Skeletal muscle cell (primary cell): ENCODE results near the gene APPBP2.
"Not testable (repeated sequence)": the region's sequence is repeated elsewhere in the genome, so short reads cannot be mapped to it uniquely, and the experiment has no call there.

Experiments used
- DNase-seq: peaks from one replicate; pipeline ENCODE4 v3.0.0-alpha.2; 2010; ENCODE audit warnings: low read depth
- H3K4me3 ChIP-seq: 2 replicates; pipeline ENCODE4 v1.5.1; 2011; ENCODE audit warnings: low read depth, mild to moderate bottlenecking, control low read depth, low read length, moderate library complexity

The APPBP2 gene

GRCh38 chr17:60535382-60536279 is 9.6 kb upstream of the APPBP2 start:
- H3K4me3 ChIP-seq = no peak overlapping the region
- DNase-seq = peak; percentile 33

GRCh38 chr17:60534613-60535157 is 8.6 kb upstream of the APPBP2 start:
- no peak for DNase-seq
- no peak overlapping the region for H3K4me3 ChIP-seq

GRCh38 chr17:60534010-60534555 is 8.0 kb upstream of the APPBP2 start:
- no peak overlapping the region for H3K4me3 ChIP-seq
- DNase-seq = peak; percentile 25

GRCh38 chr17:60529806-60530205 is 3.8 kb upstream of the APPBP2 start:
- DNase-seq = no peak
- no peak overlapping the region for H3K4me3 ChIP-seq

GRCh38 chr17:60528828-60529227 is 2.8 kb upstream of the APPBP2 start:
- no peak for DNase-seq
- H3K4me3 ChIP-seq = no peak overlapping the region

- DNase-seq = no peak
- no peak overlapping the region for H3K4me3 ChIP-seq
Measured at GRCh38 chr17:60527701-60528100, 1.7 kb upstream of the APPBP2 start.

GRCh38 chr17:60526726-60527125 is 684 bp upstream of the APPBP2 start:
- DNase-seq = no peak

GRCh38 chr17:60525328-60525684 is 736 bp downstream of the APPBP2 start:
- DNase-seq = no peak
- H3K4me3 ChIP-seq = peak overlapping the region; percentile 99

More at GRCh38 chr17:60526726-60527125, 684 bp upstream of the APPBP2 start:
- peak overlapping the region; percentile 99 for H3K4me3 ChIP-seq

GRCh38 chr17:60524463-60525327 is 1.3 kb downstream of the APPBP2 start:
- peak overlapping the region; percentile 99 for H3K4me3 ChIP-seq
- DNase-seq = no peak

- H3K4me3 ChIP-seq = peak overlapping the region; percentile 99
Measured at GRCh38 chr17:60523822-60524221, 2.2 kb downstream of the APPBP2 start.

GRCh38 chr17:60522889-60523626 is 3.0 kb downstream of the APPBP2 start:
- H3K4me3 ChIP-seq = no peak overlapping the region
- no peak for DNase-seq

More at GRCh38 chr17:60523822-60524221, 2.2 kb downstream of the APPBP2 start:
- no peak for DNase-seq

GRCh38 chr17:60519795-60520194 is 6.2 kb downstream of the APPBP2 start:
- DNase-seq = no peak
- no peak overlapping the region for H3K4me3 ChIP-seq

GRCh38 chr17:60515683-60516082 is 10.4 kb downstream of the APPBP2 start:
- DNase-seq, H3K4me3 ChIP-seq: not testable (repeated sequence)

- DNase-seq, H3K4me3 ChIP-seq: not testable (repeated sequence)
Measured at GRCh38 chr17:60515199-60515598, 10.8 kb downstream of the APPBP2 start.

- DNase-seq = no peak
- no peak overlapping the region for H3K4me3 ChIP-seq
Measured at GRCh38 chr17:60514500-60514899, 11.5 kb downstream of the APPBP2 start.

- DNase-seq = no peak
- H3K4me3 ChIP-seq = no peak overlapping the region
Measured at GRCh38 chr17:60514053-60514452, 12.0 kb downstream of the APPBP2 start.

GRCh38 chr17:60513014-60513413 is 13.0 kb downstream of the APPBP2 start:
- no peak for DNase-seq

GRCh38 chr17:60510723-60511122 is 15.3 kb downstream of the APPBP2 start:
- H3K4me3 ChIP-seq = no peak overlapping the region

More at GRCh38 chr17:60513014-60513413, 13.0 kb downstream of the APPBP2 start:
- H3K4me3 ChIP-seq = no peak overlapping the region

GRCh38 chr17:60510031-60510430 is 16.0 kb downstream of the APPBP2 start:
- DNase-seq = no peak
- no peak overlapping the region for H3K4me3 ChIP-seq

More at GRCh38 chr17:60510723-60511122, 15.3 kb downstream of the APPBP2 start:
- DNase-seq = no peak
